K562 (cell line): Measurements from ENCODE around the gene AQP1. TPM values are rescaled to one million over a fixed set of nuclear protein-coding genes. Genes with fewer than 3 reads are reported as not detected.

ENCODE experiments used
- AFF4 ChIP-seq: sonication (generic); formaldehyde crosslinking; IDR thresholded peaks from 2 replicates; pipeline ENCODE4 v1.8.0; 2023; ENCODE audit warnings: mild to moderate bottlenecking, missing genetic modification reagents
- CSDE1 ChIP-seq, 2 experiments: fragments of 450-650 bp; IDR thresholded peaks; 2 replicates each; pipeline ENCODE4 v1.6.1; 2016; ENCODE audit warnings: mild to moderate bottlenecking in 1 of 2
- JUN ChIP-seq, 2 experiments: sonication (generic) in 1 of 2; formaldehyde crosslinking in 1 of 2; IDR thresholded peaks; 2 replicates each; pipeline versions ENCODE4 v1.6.1 to v1.8.0; 2012 to 2022; ENCODE audit warnings: borderline replicate concordance in 2 of 2, mild to moderate bottlenecking in 2 of 2, improper control_type of control experiment in 1 of 2, low read depth in 1 of 2, low read length in 1 of 2, missing genetic modification reagents in 1 of 2
- LEF1 ChIP-seq: fragments of 450-650 bp; IDR thresholded peaks from 2 replicates; pipeline ENCODE4 v1.6.1; 2016; ENCODE audit warnings: mild to moderate bottlenecking
- NCOA2 ChIP-seq, 2 experiments: fragments of 450-650 bp; IDR thresholded peaks; 2 replicates each; pipeline ENCODE4 v1.6.1; 2018; ENCODE audit warnings: mild to moderate bottlenecking in 2 of 2, moderate library complexity in 1 of 2; ENCODE audit not compliant: partially characterized antibody in 2 of 2
- RBBP5 ChIP-seq: fragments of 200-600 bp; sonication (generic); IDR thresholded peaks from 2 replicates; pipeline ENCODE4 v1.6.1; 2012; ENCODE audit warnings: borderline replicate concordance, mild to moderate bottlenecking, low read length, control low read depth, inconsistent platforms; ENCODE audit not compliant: insufficient read depth, poor library complexity, severe bottlenecking
- SLC30A9 ChIP-seq: fragments of 250-450 bp; sonication (Bioruptor Pico); IDR thresholded peaks from 2 replicates; pipeline ENCODE4 v1.8.0; 2022; ENCODE audit warnings: mild to moderate bottlenecking, moderate library complexity
- SNRNP70 ChIP-seq: fragments of 200-400 bp; formaldehyde crosslinking; optimal IDR thresholded peaks from 2 replicates; pipeline ENCODE3; 2017; ENCODE audit warnings: low read depth, low read length
- TBP ChIP-seq: optimal IDR thresholded peaks from 2 replicates; pipeline ENCODE3; 2011; ENCODE audit warnings: low read depth, low read length, improper control_type of control experiment
- ZC3H11A ChIP-seq: IDR thresholded peaks from 2 replicates; pipeline ENCODE4 v1.6.1; 2012; ENCODE audit warnings: low read depth, low read length, improper control_type of control experiment
- ZNF589 ChIP-seq: fragments of 200-800 bp; sonication (Bioruptor generic); IDR thresholded peaks from 2 replicates; pipeline ENCODE4 v1.6.1; 2016; ENCODE audit warnings: low read depth, missing genetic modification characterization, missing compliant biosample characterization
- polyA plus RNA-seq, 8 experiments: library from polyadenylated mRNA; depleted of rRNA in 4 of 8; stranded (reverse) in 5 of 8; unstranded in 3 of 8; fragments of >200 nt; fragmentation: Nextera tagmentation in 2 of 8; fragmentation: Illumina TruSeq in 1 of 8; extraction: Ambion mirVana in 2 of 8; extraction: Trizol in 1 of 8; gene quantifications; 2 replicates each; pipeline versions ENCODE4 v1.2.1 to v1.2.3, GENCODE V29; 2011 to 2014; ENCODE audit warnings: inconsistent platforms in 1 of 8, missing spikeins in 1 of 8
- total RNA-seq, 7 experiments: library from RNA; depleted of rRNA in 6 of 7; stranded (reverse); fragments of >200 nt in 6 of 7; fragmentation: Illumina TruSeq in 2 of 7; extraction: Trizol in 2 of 7; gene quantifications; 2 replicates each; pipeline versions ENCODE4 v1.2.1 to v1.2.3, GENCODE V29; 2011 to 2021; ENCODE audit warnings: low replicate concordance in 1 of 7
- TF ChIP-seq, protein P1 (sequence below), 2 experiments: fragments of 450-650 bp; IDR thresholded peaks; 2 replicates each; pipeline ENCODE4 v1.6.1; 2016
- TF ChIP-seq, protein P2 (sequence below): fragments of 450-650 bp; IDR thresholded peaks from 2 replicates; pipeline ENCODE4 v1.6.1; 2016; ENCODE audit warnings: borderline replicate concordance

AQP1 gene
- total and polyA plus RNA-seq, 9 of the 15 experiments (the other 6 are each of a cell fraction or from before 2014, with no cell fraction given): 0.18 to 12.6 (median 4.1) TPM

DNA sequence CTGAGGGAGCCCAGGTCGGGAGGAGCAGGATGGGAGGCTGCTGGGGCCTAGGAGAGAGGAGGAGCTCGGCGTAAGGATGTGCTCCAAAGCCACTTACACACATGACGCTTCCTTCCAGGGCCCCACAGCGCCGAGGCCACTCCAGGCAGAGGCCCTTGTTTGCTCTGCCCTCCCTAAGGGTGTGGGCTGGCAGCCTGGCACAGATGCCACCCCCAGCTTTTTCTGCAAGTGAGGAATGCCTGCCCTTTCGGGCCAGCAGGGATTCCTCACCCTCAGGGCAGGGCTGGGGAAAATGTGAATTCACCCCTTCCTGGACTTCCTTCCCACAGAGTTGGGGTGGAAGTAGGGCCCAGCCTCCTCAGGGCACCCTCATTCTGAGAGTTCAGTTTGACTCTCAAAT is 5.6 kb upstream of the AQP1 start (continued):
- no peak for TF ChIP-seq AFF4 (CRISPR knock-in tag)
- no peak for TF ChIP-seq ZC3H11A
- TF ChIP-seq, protein P1, sequence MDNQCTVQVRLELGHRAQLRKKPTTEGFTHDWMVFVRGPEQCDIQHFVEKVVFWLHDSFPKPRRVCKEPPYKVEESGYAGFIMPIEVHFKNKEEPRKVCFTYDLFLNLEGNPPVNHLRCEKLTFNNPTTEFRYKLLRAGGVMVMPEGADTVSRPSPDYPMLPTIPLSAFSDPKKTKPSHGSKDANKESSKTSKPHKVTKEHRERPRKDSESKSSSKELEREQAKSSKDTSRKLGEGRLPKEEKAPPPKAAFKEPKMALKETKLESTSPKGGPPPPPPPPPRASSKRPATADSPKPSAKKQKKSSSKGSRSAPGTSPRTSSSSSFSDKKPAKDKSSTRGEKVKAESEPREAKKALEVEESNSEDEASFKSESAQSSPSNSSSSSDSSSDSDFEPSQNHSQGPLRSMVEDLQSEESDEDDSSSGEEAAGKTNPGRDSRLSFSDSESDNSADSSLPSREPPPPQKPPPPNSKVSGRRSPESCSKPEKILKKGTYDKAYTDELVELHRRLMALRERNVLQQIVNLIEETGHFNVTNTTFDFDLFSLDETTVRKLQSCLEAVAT (IDR thresholded peaks at IDR 0.05): no peak
- TF ChIP-seq NCOA2 (IDR thresholded peaks at IDR 0.05; ENCODE audit: partially characterized antibody in 2 of 2): no peak
- no peak for TF ChIP-seq CSDE1 (IDR thresholded peaks at IDR 0.05)
- TF ChIP-seq ZNF589 (CRISPR knock-in tag): no peak
- TF ChIP-seq JUN (IDR thresholded peaks at IDR 0.05; ENCODE audit: borderline replicate concordance, low read depth, low read length): no peak
- no peak for TF ChIP-seq JUN (CRISPR knock-in tag; IDR thresholded peaks at IDR 0.05; ENCODE audit: borderline replicate concordance)
- TF ChIP-seq SNRNP70: no peak
- TF ChIP-seq, protein P2, sequence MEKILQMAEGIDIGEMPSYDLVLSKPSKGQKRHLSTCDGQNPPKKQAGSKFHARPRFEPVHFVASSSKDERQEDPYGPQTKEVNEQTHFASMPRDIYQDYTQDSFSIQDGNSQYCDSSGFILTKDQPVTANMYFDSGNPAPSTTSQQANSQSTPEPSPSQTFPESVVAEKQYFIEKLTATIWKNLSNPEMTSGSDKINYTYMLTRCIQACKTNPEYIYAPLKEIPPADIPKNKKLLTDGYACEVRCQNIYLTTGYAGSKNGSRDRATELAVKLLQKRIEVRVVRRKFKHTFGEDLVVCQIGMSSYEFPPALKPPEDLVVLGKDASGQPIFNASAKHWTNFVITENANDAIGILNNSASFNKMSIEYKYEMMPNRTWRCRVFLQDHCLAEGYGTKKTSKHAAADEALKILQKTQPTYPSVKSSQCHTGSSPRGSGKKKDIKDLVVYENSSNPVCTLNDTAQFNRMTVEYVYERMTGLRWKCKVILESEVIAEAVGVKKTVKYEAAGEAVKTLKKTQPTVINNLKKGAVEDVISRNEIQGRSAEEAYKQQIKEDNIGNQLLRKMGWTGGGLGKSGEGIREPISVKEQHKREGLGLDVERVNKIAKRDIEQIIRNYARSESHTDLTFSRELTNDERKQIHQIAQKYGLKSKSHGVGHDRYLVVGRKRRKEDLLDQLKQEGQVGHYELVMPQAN: no peak
- TF ChIP-seq LEF1: no peak
- no peak for TF ChIP-seq RBBP5
- no peak for TF ChIP-seq SLC30A9 (CRISPR knock-in tag)
- TF ChIP-seq TBP: no peak
